GM21723 (cell line): ENCODE data around the gene PHF21B.
A peak's percentile ranks its signal among the peaks of the same experiment; 100 is the strongest.

ENCODE experiments used
- ATAC-seq: cut with Tn5 transposase; IDR thresholded peaks from one replicate; pipeline ENCODE4 v1.9.1; 2021; ENCODE audit warnings: mild to moderate bottlenecking, moderate library complexity; ENCODE audit not compliant: unreplicated experiment

The PHF21B gene

DNA sequence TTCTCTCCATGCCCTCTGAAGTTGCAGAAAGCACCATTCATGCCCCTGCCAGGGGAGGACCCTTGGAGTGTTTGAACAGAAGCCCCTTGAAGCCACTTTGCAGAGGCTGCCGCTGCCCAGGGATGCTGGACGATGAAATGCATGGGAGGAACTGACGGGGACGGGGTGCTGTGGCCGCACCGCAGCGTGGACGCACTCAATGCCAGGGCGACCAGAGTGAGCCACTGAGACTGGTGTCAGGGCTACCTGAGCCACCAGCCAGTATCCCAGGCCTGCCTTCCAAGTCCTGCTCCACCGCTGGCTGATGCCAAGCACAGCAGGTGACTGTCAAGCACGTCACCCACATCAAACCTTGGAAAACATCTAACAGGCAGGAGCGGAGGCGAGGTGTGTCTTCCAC lies 17.6 kb downstream of the PHF21B start:
- no peak for ATAC-seq

GRCh38 chr22:44991218-44991617 lies 18.6 kb downstream of the PHF21B start:
- no peak for ATAC-seq

- ATAC-seq: no peak
Observed at GRCh38 chr22:44990810-44991209, 19.0 kb downstream of the PHF21B start.

- ATAC-seq: no peak
Observed at GRCh38 chr22:44990328-44990727, 19.5 kb downstream of the PHF21B start.

DNA sequence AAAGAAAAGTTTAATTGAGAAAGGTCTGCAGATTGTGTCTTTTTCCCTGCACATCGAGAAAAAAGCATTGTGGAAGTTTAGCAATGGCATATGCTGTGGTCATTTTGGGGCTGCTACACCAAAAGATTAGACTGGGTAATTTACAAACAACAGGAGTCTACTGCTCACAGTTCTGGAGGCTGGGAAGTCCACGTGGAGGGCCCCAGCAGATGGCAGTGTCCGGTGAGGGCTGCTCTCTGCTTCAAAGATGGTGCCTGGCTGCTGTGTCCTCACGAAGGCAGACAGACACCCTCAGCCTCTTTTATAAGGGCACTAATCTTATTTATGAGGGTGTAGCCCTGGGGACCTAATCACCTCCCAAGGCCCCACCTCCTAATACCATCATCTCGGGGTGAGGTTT lies 21.1 kb downstream of the PHF21B start:
- ATAC-seq: no peak

DNA sequence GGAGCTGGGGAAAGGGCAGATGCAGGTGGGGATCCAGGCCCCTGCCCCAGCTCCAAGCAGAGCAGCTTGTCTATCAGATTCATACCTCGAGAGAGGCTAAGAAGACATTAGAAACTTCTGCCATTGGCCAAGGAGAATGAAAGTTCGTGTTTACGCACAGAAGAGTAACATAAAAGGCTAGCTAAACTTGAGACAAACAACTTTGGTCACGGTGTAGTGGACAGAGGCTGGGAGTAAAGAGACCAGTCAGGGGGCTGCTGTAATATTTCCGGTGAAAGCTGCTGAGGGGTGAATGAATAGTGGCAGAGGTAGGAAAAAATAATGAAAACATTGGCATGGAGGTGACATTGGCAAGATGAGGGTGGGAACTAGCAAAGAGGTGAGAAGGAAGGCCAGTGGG lies 22.9 kb downstream of the PHF21B start:
- no peak for ATAC-seq

- no peak for ATAC-seq
Observed at GRCh38 chr22:44985906-44986527, 23.8 kb downstream of the PHF21B start.

GRCh38 chr22:44983878-44984482 lies 25.8 kb downstream of the PHF21B start:
- no peak for ATAC-seq

DNA sequence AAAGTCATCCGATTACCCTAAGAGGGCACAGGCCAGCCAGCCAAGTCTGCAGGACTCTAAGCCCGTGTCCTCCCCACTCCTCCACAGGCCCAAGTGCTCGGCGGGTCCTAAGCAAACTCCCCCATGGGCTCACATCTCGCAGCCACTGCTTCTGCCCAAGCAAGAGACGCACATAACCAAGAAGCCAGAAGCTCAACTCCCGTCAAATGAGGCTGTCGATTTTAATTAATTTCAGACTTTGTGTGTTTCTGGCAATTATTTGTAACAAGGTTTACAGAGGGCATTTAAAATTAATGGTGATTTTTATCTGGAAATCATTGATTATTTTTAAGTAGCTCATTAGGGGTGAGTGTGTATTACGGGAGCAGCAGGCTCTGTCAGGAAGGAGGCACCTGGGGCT lies 27.4 kb downstream of the PHF21B start:
- no peak for ATAC-seq

- no peak for ATAC-seq
Observed at GRCh38 chr22:44981857-44982256, 27.9 kb downstream of the PHF21B start.

DNA sequence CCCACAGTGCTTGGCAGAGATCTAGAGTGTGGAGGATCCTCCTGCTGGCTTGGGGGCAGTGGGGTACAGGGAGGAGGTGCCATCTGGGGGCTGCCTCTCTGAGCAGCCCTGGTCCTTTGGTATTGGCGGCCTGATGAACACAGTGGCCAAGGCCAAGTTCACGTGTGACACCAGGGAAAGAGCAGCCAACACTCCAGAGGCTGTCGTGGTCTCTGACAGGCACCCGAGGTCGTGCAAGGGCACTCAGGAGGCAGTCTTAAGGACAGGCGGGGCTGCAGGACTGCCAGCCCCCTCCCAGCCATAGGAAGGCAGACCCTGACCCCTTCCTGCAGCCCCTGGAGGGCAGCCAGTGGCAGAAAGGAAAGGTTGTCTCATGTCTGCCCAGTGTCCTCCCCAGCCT lies 30.7 kb downstream of the PHF21B start:
- no peak for ATAC-seq

DNA sequence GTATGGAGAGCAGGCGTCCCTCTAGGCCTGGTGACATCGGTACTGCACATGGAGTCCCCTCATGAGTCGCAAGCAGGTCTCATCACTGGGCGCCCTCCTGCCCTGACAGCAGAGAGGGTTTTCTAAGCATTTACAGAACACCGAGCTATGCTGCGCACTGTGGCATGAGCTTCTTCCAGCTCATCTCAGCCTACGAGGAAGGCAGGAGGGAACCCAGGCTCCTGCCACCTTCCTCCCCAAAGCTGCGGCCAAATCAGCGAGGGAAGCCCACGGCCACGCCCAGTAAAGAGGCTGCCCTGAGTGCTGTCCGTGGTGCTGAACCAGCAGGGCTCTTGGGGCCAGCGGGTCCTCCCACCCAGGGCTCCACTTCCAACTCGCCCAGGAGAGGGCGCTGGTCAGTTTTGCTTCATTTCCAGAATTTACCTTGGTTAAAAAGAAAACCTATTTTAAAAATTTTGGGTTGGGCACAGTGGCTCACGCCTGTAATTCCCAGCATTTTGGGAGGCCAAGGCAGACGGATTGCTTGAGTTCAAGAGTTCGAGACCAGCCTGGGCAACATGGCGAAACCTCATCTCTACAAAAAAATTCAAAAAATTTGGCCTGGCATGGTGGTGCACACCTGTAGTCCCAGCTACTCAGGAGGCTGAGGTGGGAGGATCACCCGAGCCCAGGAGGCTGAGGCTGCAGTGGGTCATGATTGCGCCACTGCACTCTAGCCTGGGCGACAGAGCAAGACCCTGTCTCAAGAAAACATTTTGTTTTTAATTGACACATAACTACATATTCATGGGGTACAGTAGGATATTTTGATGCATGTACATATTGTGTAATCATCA lies 34.2 kb downstream of the PHF21B start:
- ATAC-seq: peak; percentile 59

GRCh38 chr22:44974454-44974853 lies 35.4 kb downstream of the PHF21B start:
- ATAC-seq: no peak

DNA sequence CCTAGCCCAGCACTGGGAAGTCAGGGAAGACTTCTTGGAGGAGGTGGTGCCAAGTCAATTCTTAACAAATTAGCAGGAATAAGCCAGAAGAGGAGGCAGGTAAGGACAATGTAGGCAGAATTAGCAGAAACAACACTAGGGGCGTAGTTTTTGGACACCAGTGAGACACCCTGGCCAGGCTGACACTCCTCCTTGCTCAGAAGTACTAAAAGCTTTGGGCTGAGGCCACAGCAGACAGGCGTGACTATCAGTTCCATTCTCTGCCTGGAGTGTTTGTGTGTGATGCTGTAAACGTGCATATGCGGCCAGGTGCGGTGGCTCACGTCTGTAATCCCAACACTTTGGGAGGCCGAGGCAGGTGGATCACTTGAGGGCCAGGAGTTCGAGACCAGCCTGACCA lies 36.0 kb downstream of the PHF21B start:
- ATAC-seq: no peak

DNA sequence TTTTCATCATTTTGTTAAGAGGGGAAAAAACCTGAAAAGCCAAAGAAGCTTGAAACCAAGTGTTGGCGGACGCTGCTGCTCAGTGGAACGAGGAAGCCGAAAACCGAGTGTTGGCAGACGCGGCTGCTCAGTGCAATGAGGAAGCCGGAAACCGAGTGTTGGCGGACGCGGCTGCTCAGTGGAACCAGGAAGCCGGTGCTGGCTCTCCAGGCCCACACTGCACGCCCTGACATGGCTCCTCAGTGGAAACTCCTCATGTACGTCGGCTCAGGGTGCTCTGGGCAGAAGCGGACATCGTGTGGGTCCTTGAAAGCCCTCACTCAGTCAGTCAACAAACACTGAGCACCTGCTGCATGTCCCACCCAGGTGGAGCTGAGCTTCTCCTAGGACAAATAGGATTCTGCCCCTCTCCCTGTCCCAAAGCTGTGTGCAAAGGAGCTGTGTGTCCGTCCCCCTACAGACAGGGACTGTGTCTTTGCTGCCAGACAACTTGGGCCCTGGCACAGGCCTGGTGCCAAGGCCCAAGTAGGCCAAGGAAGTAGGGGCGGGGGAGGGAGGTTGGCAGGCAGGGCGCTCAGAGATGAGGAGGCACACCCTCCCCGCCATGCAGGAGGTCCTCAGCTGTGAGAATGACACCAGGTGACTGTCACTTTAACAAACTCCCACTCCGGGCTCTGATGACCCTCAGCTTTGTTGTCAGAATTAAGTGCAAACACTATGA lies 37.3 kb downstream of the PHF21B start:
- ATAC-seq: no peak

GRCh38 chr22:44971651-44972362 lies 38.0 kb downstream of the PHF21B start:
- no peak for ATAC-seq

GRCh38 chr22:44970291-44970690 lies 39.5 kb downstream of the PHF21B start:
- ATAC-seq: no peak

- no peak for ATAC-seq
Observed at GRCh38 chr22:44969817-44970216, 40.0 kb downstream of the PHF21B start.

GRCh38 chr22:44968736-44969135 lies 41.1 kb downstream of the PHF21B start:
- no peak for ATAC-seq

DNA sequence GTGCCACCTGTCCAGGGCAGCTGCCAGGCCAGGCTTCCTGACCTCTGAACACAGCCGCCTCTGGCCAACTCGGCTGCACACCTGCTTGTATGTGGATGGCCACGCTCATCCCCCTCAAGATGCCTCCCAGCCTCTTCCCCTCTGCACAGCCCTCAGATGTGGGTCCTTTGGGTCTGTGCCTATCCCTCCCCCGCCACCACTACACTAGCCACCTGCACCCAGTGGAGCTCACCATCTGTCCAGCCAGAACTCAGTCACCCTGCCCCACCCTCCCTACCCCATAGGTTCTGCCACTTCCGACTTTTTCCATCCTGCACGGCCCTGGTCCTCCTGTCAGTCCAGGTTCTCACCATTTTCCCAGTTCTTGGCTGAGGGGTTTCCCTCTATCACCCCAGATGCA lies 44.6 kb downstream of the PHF21B start:
- no peak for ATAC-seq

DNA sequence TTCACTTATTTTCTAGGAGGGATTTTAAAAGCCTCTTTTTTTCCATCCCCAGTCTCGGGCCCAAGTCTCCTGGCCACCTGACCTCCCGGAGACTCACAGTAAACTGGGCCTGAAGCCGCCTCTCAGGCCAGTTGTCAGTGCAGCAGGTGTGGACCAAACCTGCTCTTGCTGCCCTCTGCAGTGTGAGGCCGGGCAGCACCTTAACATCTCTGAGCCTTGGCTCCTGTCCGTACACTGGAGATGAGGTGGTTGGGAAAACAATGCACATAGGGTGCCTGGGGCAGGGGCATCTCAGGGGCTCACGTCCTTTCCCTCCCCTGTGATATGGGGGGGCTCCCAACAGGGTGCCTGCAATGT lies 45.1 kb downstream of the PHF21B start:
- ATAC-seq: no peak
